ENCODE measurements around the gene NRIP3. TPM values are rescaled to one million over a fixed set of nuclear protein-coding genes. Genes with fewer than 3 reads are reported as not detected.

Gene NRIP3
- total RNA-seq, 2 donors from 2014 or later, result 0.27 to 6.0 TPM

DNA sequence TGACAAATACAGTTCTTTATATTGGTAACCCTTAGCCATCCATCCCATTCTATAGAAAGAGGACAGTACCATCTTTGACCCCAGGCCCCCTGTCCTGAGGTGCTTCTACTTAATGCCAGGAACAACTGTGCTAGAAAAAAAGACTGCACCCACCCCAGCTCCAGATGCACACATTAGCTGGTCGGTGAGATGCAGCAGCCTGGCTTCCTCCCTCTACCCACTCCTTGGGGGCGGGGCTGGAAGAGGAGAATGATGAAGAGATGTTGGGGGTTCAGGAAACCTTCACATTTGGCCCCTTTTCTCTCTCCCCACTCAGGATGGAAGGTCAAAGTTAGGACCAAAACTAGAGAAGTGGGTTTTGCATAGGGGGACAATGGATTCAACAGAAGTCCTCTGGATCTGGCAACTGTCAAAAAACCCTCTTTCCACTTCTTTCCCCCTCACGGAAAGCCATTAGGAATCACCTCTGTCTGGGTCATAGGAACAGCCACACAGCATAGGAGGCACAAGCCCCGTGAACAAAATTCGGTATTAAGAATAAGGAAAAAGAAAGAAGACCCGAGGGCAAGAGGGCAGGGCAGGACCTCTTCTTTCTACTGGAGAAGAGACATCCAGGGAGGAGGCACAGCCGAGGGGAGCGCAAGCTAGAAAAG, 755 bp downstream of the NRIP3 start:
- Histone ChIP-seq H3K36me3 (no peaks in the 10 kb centered on the region), H3K4me3 (peak overlapping the region; percentile 22 to 34), H3K27me3 (replicated peaks; ENCODE audit: insufficient read depth) (no peaks in the 10 kb centered on the region), H3K9me3 (no peaks in the 10 kb centered on the region), H3K27ac (no peak overlapping the region), H3K4me1 (replicated peaks) (no peaks in the 10 kb centered on the region)
- TF ChIP-seq, protein P1, sequence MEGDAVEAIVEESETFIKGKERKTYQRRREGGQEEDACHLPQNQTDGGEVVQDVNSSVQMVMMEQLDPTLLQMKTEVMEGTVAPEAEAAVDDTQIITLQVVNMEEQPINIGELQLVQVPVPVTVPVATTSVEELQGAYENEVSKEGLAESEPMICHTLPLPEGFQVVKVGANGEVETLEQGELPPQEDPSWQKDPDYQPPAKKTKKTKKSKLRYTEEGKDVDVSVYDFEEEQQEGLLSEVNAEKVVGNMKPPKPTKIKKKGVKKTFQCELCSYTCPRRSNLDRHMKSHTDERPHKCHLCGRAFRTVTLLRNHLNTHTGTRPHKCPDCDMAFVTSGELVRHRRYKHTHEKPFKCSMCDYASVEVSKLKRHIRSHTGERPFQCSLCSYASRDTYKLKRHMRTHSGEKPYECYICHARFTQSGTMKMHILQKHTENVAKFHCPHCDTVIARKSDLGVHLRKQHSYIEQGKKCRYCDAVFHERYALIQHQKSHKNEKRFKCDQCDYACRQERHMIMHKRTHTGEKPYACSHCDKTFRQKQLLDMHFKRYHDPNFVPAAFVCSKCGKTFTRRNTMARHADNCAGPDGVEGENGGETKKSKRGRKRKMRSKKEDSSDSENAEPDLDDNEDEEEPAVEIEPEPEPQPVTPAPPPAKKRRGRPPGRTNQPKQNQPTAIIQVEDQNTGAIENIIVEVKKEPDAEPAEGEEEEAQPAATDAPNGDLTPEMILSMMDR (IDR thresholded peaks at IDR 0.05), result no peak
- TF ChIP-seq POLR2A (IDR thresholded peaks at IDR 0.05) (no peak), POLR2AphosphoS5 (IDR thresholded peaks at IDR 0.05) (no peak)
- 18% methylated on average over 8 of the region's 8 CpGs for WGBS
- intact Hi-C loops (cut with DNase I), result no loop called here
- DNase-seq (ENCODE audit: low spot score), result no peak

DNA sequence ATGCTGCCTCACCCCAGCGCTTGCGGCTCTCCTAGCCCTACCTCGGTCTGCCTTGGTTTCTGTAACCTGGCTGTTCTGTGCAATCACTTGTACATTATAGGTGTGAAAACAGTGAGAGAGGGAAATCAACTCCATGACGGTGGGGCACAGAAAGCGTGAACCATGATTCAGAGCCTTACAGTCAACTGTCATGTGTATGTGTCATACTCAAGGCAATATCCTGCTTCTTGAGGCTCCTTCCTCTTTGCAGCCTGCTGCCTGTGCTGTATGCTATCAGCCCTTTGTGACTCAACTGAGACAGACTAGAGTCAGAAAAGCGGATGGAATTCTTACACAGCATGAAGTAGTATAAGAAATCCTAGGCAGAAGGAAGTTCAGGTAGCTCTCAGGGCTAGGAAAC, 2.1 kb downstream of the NRIP3 start:
- WGBS, result 75% methylated on average over 6 of the region's 6 CpGs
- Histone ChIP-seq H3K36me3 (no peaks in the 10 kb centered on the region), H3K9me3 (no peaks in the 10 kb centered on the region), H3K4me3 (no peak overlapping the region), H3K27ac (no peak overlapping the region), H3K27me3 (replicated peaks; ENCODE audit: insufficient read depth) (no peaks in the 10 kb centered on the region), H3K4me1 (replicated peaks) (no peaks in the 10 kb centered on the region)
- DNase-seq (ENCODE audit: low spot score), result no peak
- intact Hi-C loops (cut with DNase I), result no loop called here
- TF ChIP-seq, protein P1 (IDR thresholded peaks at IDR 0.05), result no peak
- TF ChIP-seq POLR2AphosphoS5 (IDR thresholded peaks at IDR 0.05) (no peak), POLR2A (IDR thresholded peaks at IDR 0.05) (no peak)

DNA sequence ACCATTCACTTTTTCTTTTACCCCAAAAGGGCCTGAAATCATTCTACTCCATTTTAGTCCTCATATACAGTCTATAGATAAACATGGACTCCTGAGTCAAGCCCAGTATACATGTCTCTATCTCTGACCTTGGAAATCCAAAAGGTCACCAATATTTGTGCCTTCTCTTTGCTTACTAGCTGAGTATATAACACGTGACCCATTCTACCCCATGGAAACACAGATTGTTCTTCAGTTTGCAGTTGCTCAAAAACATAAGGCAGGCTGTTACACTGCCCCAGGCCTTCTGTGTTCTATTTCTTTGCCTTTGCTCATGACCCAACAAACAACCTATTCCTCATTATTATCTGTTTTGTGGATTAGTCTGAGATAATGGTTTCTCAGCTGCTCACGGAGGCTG, 5.8 kb downstream of the NRIP3 start:
- TF ChIP-seq POLR2A (IDR thresholded peaks at IDR 0.05), result no peak
- no peak for DNase-seq (ENCODE audit: low spot score)
- 93% methylated on average over 2 of the region's 2 CpGs for WGBS

GRCh38 chr11:8997451-8997850, 6.3 kb downstream of the NRIP3 start:
- Histone ChIP-seq H3K27ac (no peak overlapping the region), H3K4me3 (no peak overlapping the region), H3K27me3 (replicated peaks; ENCODE audit: insufficient read depth) (no peaks in the 10 kb centered on the region), H3K4me1 (replicated peaks) (no peaks in the 10 kb centered on the region), H3K36me3 (no peaks in the 10 kb centered on the region), H3K9me3 (no peaks in the 10 kb centered on the region)
- intact Hi-C loops (cut with DNase I), result no loop called here
- TF ChIP-seq POLR2AphosphoS5 (IDR thresholded peaks at IDR 0.05) (no peak), POLR2A (IDR thresholded peaks at IDR 0.05) (no peak)
- TF ChIP-seq, protein P1 (IDR thresholded peaks at IDR 0.05), result no peak
- DNase-seq (ENCODE audit: low spot score), result no peak
- WGBS, result 93% methylated on average over 3 of the region's 3 CpGs

More for the DNA sequence above, 5.8 kb downstream of the NRIP3 start:
- Histone ChIP-seq H3K4me1 (replicated peaks) (no peaks in the 10 kb centered on the region), H3K27me3 (replicated peaks; ENCODE audit: insufficient read depth) (no peaks in the 10 kb centered on the region), H3K36me3 (no peaks in the 10 kb centered on the region), H3K4me3 (no peak overlapping the region), H3K27ac (no peak overlapping the region), H3K9me3 (no peaks in the 10 kb centered on the region)
- intact Hi-C loops (cut with DNase I), result no loop called here

- H3K4me3 ChIP-seq, result no peak overlapping the region
- intact Hi-C loops (cut with DNase I), result no loop called here
- no peak overlapping the region for H3K27ac ChIP-seq
- no peak for DNase-seq (ENCODE audit: low spot score)
- no peaks in the 10 kb centered on the region for H3K4me1 ChIP-seq (replicated peaks)
- no peaks in the 10 kb centered on the region for H3K9me3 ChIP-seq
- H3K36me3 ChIP-seq, result no peaks in the 10 kb centered on the region
- TF ChIP-seq POLR2AphosphoS5 (IDR thresholded peaks at IDR 0.05) (no peak), POLR2A (IDR thresholded peaks at IDR 0.05) (no peak)
- TF ChIP-seq, protein P1 (IDR thresholded peaks at IDR 0.05), result no peak
- 81% methylated on average over 1 of the region's 1 CpG for WGBS
- no peaks in the 10 kb centered on the region for H3K27me3 ChIP-seq (replicated peaks; ENCODE audit: insufficient read depth)
Observed at GRCh38 chr11:8989453-8989852, 14.3 kb downstream of the NRIP3 start.

Measured in prostate gland (tissue), 2 donors.